ENCODE data around the gene SPACA4. TPM values are rescaled to one million over a fixed set of nuclear protein-coding genes. Genes with fewer than 3 reads are reported as not detected.

The SPACA4 gene
- total and polyA plus RNA-seq, 9 of the 15 experiments (the other 6 are each of a cell fraction or from before 2014, with no cell fraction given) = not detected

DNA sequence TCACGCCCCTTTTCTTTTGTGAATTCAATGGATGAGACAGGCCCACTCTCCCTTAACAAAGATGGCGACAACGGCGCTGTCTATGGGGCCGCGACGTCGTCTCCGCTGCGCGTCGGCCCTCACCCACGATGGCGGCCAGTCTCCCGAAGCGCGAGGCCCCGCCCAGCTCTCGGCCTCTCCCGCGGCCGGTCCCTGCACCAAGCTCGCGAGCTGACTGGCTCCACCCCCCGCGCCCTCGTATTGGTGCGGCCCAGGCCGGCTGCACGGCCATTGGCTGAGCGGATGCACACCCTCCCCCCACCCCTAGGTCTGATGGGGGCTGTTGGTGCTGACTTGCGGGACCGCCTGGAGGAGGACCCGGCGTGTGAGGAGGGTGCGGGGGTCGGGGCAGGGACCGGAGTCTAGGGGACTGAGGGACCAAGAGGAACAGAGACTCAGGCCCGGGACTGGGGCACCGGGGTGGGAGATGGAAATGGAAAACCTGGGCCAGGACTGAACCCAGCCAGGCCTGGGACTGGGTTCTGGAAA lies 17.6 kb downstream of the SPACA4 start (continued):
- TF ChIP-seq ZNF124 (CRISPR knock-in tag; IDR thresholded peaks at IDR 0.05) (no peak), CBFA2T3 (IDR thresholded peaks at IDR 0.05) (no peak), JUND (IDR thresholded peaks at IDR 0.05; ENCODE audit: borderline replicate concordance, low read depth, low read length) (0 out of 2 replicates have a peak, but pooled peaks have one; percentile 40), JUND (tag; IDR thresholded peaks at IDR 0.05; ENCODE audit: borderline replicate concordance, low read depth, low read length) (no peak; the same call in 2 of the 3 replicates), POLR2A (conservative IDR thresholded peaks at IDR 0.05) (0 out of 2 replicates have a peak, but pooled peaks have one; percentile 53), HNRNPLL (IDR thresholded peaks at IDR 0.05; ENCODE audit: low read depth, low read length, poor library complexity, severe bottlenecking) (peak; percentile 44), MIER1 (IDR thresholded peaks at IDR 0.05; ENCODE audit: low read depth) (no peak), XRCC4 (IDR thresholded peaks at IDR 0.05; ENCODE audit: extremely low read depth, insufficient read depth, insufficient read length) (no peak), ZFX (CRISPR knock-in tag; IDR thresholded peaks at IDR 0.05) (peak; percentile 94), NBN (IDR thresholded peaks at IDR 0.05; ENCODE audit: low read depth) (no peak), CSDE1 (IDR thresholded peaks at IDR 0.05) (peak in 1 of 2 experiments; percentile 88; a peak in 1 of 4 replicates)
- TF ChIP-seq, protein P1, sequence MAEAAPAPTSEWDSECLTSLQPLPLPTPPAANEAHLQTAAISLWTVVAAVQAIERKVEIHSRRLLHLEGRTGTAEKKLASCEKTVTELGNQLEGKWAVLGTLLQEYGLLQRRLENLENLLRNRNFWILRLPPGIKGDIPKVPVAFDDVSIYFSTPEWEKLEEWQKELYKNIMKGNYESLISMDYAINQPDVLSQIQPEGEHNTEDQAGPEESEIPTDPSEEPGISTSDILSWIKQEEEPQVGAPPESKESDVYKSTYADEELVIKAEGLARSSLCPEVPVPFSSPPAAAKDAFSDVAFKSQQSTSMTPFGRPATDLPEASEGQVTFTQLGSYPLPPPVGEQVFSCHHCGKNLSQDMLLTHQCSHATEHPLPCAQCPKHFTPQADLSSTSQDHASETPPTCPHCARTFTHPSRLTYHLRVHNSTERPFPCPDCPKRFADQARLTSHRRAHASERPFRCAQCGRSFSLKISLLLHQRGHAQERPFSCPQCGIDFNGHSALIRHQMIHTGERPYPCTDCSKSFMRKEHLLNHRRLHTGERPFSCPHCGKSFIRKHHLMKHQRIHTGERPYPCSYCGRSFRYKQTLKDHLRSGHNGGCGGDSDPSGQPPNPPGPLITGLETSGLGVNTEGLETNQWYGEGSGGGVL (CRISPR knock-in tag; IDR thresholded peaks at IDR 0.05) = no peak
- TF ChIP-seq, protein P2, sequence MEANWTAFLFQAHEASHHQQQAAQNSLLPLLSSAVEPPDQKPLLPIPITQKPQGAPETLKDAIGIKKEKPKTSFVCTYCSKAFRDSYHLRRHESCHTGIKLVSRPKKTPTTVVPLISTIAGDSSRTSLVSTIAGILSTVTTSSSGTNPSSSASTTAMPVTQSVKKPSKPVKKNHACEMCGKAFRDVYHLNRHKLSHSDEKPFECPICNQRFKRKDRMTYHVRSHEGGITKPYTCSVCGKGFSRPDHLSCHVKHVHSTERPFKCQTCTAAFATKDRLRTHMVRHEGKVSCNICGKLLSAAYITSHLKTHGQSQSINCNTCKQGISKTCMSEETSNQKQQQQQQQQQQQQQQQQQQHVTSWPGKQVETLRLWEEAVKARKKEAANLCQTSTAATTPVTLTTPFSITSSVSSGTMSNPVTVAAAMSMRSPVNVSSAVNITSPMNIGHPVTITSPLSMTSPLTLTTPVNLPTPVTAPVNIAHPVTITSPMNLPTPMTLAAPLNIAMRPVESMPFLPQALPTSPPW (CRISPR knock-in tag; IDR thresholded peaks at IDR 0.05) = peak; percentile 88
- TF ChIP-seq, protein P3, sequence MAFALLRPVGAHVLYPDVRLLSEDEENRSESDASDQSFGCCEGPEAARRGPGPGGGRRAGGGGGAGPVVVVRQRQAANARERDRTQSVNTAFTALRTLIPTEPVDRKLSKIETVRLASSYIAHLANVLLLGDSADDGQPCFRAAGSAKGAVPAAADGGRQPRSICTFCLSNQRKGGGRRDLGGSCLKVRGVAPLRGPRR (CRISPR knock-in tag; IDR thresholded peaks at IDR 0.05) = no peak
- TF ChIP-seq, protein P4, sequence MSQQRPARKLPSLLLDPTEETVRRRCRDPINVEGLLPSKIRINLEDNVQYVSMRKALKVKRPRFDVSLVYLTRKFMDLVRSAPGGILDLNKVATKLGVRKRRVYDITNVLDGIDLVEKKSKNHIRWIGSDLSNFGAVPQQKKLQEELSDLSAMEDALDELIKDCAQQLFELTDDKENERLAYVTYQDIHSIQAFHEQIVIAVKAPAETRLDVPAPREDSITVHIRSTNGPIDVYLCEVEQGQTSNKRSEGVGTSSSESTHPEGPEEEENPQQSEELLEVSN (IDR thresholded peaks at IDR 0.05; ENCODE audit: borderline replicate concordance in 1 of 2, extremely low read depth in 1 of 2, insufficient read depth in 1 of 2, insufficient read length in 1 of 2, low read depth in 1 of 2, low read length in 1 of 2, poor library complexity in 1 of 2, severe bottlenecking in 1 of 2) = peak in 1 of 2 experiments; percentile 47
- TF ChIP-seq, protein P5, sequence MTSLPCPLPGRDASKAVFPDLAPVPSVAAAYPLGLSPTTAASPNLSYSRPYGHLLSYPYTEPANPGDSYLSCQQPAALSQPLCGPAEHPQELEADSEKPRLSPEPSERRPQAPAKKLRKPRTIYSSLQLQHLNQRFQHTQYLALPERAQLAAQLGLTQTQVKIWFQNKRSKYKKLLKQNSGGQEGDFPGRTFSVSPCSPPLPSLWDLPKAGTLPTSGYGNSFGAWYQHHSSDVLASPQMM (CRISPR knock-in tag; IDR thresholded peaks at IDR 0.05) = no peak
